ENCODE measurements around the gene DPCD.
"Not testable (repeated sequence)": the region's sequence is repeated elsewhere in the genome, so short reads cannot be mapped to it uniquely, and the experiment has no call there.

DPCD gene

DNA sequence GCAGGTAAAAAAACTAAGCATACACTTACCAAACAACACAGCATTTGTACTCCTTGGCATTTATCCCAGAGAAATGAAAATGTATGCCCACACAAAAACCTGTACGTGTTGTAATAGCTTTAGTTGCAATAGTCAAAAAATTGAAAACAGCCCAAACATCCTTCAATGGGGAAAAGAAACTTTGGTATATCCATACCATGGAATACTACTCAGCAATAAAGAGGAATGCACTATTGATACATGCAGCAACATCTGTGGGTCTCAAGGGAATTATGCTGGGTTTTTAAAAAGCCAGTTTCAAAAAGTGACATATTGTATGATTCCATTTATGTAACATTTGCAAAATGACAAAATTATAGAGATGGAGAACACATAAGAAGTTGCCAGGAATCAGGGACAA, 35.4 kb downstream of the DPCD start:
- no peak for DNase-seq

DNA sequence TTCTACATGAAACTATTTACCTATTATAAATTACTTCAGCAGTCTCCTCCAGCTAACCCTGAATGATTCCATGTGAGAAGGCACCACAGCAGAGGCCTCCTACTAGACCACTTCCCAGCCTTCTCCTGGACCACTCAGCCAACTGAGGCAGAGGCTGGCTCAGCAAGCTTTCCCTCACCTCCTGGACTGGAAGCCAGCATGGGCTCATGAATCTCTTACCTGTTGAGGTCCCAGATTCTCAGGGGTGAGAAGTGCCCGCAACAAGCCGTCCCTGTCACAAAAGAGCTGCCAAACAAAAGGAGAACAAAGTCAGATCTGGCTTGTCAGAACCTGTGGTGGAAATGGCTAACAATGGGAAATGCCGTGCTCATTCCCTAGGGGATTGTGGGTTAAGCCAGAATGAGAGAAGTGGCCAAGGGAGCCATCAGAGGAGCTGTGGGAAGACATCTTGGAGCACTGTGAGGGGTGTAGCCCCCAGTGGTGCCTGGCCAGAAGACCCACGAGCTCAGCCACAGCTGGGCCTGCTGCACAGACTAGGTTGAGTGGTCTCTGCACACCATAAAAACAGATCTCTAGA, 36.5 kb downstream of the DPCD start:
- DNase-seq = no peak

DNA sequence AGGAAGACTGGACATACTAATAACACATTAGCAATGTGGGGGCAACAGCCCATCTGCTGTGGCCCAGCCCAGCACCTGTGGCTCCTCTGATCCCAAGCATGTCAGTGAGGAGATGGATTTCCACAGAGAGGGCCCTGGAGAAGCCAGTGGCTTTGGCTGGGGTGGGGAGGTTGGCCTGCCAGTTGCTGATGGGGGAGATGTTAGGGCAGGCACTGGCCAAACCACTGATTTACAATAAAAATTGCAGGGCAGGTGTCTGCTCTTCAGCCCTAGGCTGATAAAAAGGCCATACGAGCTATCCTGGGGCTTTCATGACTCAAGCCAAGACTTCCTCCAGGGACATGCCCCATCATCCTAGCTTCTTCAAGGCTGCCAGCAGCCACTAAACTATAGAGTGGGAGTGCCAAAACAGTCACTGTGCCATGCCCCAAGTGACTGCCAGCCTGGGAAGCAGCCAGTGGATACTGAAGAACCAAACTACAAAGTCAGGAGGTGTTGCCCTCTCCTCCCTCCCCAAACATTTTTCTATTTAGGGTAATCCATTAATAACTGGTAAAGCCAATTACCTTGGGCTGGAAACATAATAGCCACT, 37.8 kb downstream of the DPCD start:
- DNase-seq = peak; percentile 63

DNA sequence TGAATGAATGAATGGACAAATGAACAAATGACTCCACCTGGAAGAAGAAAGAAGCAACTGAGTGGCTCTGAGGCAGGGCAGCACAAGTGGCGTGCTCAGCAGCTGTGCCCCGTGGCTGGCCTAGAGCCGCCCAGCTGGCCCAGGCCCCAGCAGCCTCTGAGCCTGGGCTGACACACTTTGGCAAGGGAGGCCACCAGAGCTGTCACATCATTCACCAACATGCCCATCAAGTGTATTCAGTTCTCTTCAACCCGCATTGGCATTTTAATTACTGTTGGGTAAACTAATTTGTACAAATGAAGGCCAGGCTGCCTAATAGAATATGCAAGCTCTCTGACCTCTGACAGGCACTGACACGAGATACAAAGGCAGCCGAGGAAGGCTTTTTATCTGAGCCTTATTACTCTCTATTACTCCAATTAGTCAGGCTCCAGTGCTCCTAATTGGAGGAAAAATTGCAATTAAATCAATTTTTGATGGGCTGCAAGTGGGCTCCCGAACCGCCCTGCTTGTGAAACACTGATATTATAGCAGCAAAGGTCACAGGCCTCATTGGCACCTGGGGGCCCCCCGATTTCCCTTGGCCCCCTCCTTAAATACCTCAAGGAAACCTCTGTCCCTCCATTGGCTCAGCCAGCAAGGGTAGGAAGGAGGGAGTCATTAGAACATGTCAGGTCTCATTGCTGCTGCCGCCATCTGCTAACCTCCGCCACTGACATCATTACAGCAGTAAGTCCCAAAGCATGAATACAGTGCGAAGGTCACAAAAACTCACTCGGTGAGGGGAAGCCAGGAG, 41.9 kb downstream of the DPCD start:
- DNase-seq = no peak

DNA sequence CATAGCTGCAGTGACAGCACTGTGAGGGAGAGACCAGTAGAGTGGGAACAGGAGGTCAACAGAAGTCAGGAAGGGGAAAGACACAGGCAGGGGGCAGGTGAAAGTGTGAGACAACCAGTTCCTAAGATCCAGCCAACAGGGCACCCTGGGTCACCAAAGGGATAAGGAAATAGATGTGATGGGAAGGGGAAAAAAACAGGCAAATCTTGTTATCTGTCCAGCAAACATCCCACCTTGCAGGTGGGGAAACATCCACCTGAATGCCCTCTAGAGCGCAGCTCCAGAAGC, 42.5 kb downstream of the DPCD start:
- no peak for DNase-seq

DNA sequence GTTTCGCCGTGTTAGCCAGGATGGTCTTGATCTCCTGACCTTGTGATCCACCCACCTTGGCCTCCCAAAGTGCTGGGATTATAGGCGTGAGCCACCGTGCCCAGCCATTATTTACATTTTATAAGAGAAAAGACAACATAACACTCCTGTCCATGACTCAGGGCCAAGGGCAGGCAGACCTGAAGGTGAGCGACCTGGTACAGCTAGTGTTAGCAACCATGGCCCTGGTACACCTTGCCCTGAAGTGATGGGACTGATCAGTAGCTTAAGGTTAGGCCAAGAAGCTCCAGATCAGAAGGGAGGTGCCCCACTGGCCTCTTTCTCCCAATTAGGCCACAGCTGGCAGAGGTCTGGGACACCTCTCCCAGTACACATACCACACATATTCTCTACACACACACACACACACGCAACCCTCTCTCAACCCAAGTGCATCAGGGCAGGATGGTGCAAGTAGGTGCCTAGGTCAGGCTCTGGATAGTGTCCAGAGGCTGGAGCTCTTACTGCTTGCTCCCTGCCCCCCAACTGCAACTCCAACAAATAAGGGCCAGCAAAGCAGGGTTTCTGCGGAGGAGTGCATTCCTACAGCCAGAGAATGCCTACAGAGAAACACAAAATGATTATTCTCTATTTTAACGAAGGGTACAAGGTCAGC, 43.8 kb downstream of the DPCD start:
- DNase-seq = no peak

DNA sequence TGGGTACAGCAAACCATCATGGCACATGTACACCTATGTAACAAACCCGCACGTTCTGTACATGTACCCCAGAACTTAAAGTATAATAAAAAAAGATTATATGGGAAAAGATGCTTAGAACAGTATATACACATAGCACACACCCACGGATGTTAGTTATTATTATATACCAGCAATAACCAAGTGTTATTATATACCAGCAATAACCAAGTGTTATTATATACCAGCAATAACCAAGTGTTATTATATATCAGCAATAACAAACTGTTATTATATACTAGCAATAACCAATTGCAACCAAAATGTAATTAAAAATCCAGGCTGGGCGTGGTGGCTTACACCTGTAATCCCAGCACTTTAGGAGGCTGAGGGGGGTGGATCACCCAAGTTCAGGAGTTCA, 45.4 kb downstream of the DPCD start:
- not testable (repeated sequence) for DNase-seq

DNA sequence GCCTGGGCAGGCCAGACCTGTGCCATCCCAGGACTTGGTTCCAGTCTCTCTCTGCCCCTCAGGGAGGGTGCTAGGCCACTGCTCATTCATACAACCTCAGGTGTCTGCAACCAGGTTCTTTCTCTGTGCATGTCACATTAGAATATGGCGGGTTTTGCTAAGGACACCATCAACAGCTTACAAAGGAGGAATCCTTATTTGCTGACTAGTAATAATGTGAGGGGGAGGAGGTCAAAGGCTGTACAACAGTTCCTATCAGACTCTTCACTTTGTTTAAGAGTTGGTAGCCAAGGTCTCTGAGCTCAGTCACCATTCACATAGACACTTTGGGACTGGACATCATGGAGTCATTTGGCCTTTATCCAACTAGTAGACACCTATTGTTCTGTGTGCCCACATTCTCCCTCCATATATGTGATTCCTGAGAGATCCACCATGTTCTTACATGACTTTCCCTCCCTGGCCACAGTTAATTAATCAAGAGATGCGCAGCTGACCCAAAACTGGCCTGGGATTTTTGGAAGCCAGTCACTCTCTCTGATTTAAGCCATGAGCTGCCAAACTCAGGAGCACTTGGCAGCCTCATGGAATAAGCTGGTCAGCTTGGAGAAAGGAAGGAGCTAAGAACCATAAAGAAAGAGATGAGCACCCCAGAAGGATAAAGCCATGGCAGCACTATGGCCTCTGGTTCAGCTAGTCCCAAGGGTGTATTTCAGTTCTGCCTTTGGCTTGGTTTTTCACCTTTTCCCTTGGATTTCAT, 51.2 kb downstream of the DPCD start:
- no peak for DNase-seq

DNA sequence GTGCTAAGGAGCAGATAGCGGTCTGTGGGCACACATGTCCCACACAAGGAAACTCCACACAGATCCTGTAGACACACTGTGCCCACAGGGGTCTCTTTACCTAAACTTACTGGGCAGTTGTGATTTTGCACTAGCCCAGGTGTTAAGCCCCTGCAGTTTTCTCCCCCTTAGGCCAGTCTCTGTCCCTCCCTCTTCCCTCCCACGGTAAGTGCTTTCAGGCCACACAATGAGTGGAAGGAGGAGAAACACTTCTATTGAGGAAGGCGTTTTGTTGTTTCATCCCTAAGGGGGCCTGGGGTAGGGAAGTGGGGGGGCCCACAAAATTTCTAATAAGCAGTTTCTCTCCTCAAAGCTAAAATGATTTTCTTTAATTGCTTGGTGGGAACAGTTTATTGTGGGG, 55.4 kb downstream of the DPCD start:
- no peak for DNase-seq

DNA sequence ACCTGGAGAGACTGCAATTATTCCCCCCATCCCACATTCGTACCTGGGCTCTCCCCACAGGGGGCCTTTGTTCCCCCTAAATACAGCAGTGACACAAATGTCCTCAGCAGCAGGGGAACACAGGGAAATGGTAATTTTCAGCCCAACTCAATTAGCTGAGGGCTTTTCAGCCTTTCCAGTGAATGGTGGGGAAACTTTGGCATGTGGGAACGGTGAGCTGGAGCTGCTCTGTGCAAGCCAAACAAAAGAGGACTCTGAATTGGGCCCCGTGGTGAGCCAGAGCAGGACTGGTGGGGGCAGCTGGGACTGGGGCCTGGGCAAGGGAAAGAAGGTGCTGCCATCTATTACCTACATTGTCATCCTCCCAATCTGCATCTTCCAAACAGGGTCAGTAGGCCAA, 55.9 kb downstream of the DPCD start:
- no peak for DNase-seq

DNA sequence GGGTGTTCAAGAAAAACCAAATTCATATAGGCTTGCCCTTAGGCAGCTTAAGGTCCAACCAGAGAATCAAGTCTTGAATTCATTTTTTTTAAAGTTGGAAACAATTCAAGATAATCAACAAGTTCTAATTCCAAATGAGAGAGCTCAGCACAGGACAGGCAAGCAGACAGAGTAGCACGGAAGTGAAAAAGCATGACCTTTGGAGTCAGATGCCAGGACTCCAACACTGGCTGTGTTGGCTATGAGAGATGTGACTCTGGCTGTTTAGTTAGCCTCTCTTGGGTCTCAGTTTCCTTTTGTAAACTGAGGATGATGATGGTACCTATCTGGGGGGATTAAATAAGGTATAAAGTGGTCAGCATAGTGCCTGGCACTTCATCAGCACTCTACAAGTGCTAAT, 57.5 kb downstream of the DPCD start:
- DNase-seq = no peak

DNA sequence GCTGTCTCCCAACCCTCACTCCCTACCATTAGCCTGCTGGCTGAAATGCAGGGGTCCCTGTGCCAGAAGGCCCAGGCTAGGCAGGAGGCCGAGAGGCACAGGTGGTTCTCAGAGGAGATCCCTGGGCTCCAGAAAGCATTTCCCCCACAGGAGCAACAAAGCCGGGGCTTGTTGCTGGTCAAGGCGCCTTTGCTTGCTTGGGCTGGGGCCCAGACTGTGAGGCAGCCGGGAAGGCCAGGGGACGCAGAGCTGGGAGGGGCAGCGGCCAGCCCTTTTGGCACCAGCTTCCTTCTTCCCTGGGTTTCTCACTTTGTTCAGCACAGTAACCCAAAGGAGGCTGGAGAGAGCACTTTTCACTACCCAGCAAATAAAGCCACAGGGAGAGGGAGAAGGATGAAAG, 58.2 kb downstream of the DPCD start:
- DNase-seq = no peak

DNA sequence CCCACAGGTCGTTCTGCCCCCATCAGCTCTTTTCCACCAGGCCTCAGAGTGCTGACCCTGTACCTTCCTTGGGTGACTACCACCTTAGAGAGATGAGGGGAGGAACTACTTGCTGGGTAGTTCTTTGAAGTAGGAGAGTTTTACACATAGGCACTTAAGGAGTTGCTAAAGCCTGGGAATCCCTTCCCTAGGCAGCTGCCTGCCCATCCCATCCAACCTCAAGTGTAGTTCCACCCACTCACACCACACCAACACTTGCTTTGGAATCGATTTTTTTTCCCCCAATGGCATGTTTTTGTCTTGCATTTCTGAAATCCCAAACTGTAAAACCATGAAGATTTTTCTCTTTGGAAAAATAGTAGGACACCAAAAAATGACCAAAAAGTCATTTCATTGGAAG, 59.1 kb downstream of the DPCD start:
- no peak for DNase-seq

DNA sequence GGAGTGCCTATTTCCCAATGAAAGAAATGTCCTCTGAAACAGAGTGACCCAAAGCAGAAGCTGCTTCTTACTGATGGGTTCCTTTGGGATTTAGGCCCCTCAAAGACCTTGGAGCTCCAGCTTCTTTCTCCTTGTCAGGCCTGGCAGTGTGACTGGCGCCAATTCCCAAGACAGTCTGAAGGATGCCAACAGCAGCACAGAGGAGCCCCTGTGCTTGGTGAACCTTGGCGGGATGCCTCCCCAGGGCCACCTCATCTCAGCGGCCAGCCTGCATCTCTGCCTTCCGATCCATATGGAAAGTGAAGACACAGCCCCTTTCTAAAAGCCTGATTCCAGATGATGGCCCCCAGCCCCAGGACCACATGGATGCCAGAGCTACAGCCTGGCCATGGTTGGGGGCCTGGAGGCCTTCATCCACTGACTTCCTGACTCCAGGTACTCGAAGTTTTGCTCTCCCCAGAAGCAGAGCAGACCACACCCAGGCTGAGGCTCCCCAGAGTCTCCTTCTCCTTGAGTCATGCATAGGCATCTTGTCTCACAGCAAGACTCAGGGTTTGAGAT, 61.5 kb downstream of the DPCD start:
- no peak for DNase-seq

DNA sequence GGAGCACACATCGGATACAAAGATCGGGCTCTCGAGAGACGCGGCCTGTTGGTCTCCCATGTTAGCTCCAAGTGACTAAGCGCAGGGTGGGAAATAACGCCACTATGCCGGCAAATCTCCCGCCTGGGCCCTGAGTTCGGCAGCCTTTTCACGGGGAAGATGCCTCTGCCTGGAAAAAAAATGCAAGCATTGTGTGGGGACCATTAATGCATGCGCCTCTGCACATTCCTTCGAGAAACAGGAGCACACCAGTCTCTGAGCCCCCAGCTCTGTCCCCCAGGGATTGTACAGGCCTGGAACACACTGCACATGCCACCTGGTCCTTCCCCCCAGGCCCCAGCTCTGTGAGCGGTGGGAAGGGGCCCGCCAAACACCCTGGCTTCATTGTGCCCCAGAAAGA, 62.7 kb downstream of the DPCD start:
- no peak for DNase-seq

DNA sequence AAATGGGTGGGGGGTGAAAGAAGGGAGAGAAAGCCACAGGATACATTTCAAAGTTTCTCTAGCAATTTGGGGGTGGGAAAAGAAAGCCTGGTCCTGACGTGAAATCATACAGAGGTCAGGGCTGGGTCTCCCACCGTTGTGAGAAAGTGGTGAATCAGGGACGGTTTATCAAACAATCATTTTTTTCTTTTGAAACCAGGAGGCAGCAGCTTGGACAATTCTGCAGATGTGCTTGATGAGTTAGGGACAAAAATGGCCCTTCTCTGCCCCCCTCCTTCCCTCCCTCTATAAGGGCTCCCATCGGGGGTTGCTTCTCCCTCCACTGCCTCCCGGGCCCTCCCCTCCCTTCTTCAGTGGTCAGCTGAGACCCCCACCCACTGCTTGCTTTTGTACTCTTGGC, 63.2 kb downstream of the DPCD start:
- DNase-seq = no peak

DNA sequence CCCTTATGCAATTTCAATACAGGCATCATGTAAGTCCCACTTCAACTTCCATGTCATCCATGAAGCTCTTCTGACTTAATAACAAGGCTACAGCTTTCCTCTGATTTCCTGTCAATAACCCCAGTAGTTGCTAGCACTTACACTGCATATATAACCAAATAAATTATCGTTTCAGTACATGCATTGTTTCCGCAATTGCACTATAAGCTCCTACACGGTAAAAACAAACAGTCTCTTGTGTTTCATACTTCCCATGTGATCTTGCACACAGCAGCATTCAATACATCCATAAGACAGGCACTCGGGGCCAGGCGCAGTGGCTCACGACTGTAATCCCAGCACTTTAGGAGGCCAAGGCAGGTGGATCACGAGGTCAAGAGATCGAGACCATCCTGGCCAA, 65.4 kb downstream of the DPCD start:
- DNase-seq = no peak

DNA sequence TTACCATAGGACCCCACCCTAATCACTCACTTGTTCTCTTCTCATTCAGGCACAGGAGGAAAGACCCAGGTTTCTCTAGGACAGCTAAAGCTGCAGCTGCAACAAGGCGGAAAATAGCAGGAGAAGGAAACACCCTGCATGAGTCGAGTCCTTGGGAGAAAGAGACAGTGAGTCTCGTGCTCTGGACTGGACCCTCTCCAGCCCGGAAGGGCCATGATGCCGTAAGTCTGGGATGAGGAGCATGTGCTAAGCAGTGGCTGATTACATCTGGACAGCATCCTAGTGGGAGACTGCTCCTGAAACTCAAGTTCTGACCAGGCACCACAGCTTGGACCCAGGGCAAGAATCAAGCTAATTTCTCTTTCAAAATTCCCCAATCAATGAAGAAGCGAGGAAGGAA, 67.4 kb downstream of the DPCD start:
- no peak for DNase-seq

DNA sequence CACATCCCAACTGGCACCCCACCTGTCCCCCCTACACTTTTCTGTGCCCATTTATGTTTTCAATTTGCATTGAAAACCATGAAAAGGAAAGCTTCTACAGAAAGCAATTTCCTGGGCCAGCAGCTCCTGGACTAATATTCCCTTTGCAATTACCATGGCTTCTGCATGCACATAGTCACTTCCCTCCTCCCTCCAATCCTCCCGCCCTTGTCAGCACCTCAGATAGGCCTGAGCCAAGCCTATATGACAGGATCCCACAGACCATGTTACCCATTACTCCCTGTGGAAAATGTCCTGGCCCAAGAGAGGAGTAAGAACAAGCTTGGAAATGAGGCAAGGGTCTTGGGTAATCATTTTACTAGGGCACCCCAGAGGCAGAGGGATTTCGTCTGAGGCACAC, 68.8 kb downstream of the DPCD start:
- no peak for DNase-seq

DNA sequence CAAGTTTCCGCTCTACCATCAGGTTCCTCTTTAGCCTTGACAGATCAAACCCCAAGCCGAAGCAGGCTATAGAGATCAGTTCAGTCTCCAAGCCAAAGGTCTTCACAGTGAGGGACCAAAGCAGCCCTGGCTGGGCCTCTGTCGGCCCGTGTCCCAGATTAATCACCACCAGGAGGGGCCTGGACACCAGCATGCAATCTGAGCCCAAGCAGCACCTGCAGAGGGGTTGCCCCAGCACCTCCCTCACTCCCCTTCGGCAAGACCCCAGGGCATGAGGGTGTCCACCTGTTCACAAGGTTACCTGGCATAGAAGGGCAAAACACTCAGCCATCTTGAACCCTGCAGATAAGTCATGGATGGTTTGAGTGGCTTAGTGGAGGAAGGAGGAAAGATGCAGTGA, 70.9 kb downstream of the DPCD start:
- DNase-seq = no peak
